ENCODE results near the gene TRPV4.

Gene TRPV4

GRCh38 chr12:109775172-109775881 lies 57.9 kb downstream of the TRPV4 start:
- DNase-seq, result no peak

- peak; percentile 37 for DNase-seq
These were observed 59.7 kb downstream of the TRPV4 start for GRCh38 chr12:109773384-109774011.

DNA sequence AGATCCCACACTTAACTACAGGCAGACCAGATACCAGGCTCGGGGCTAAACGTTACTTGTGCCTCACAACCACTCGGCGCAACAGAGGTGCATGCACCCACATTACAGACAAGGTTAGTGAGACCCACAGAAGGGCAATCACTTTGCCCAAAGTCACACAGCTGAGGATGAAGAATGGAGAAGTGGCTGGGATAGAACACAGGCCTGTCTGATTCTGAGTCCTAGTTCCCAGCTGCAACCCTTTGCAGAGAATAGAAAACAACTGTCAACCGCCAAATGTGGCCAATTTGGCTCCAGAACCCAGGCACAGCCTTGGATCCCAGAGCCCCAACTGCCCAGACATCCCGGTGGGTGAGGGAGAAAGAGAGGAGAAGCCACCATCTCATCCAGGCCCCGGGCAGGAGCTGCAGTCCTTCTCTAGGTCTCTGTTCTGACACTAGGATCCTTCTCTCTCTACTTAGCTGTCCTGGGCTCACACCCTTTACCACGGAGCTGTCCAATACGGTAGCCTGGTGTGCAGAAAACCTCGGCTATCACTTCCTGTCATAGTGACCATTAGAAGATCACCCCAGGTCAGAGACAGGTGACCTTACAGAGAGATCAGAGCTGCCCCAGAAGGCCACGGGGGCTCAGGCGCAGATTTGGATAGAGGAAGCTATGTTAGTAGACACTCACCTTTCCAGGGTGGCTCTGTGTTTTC lies 60.4 kb downstream of the TRPV4 start:
- no peak for DNase-seq

- no peak for DNase-seq
These were observed 61.2 kb downstream of the TRPV4 start for GRCh38 chr12:109771746-109772621.

DNA sequence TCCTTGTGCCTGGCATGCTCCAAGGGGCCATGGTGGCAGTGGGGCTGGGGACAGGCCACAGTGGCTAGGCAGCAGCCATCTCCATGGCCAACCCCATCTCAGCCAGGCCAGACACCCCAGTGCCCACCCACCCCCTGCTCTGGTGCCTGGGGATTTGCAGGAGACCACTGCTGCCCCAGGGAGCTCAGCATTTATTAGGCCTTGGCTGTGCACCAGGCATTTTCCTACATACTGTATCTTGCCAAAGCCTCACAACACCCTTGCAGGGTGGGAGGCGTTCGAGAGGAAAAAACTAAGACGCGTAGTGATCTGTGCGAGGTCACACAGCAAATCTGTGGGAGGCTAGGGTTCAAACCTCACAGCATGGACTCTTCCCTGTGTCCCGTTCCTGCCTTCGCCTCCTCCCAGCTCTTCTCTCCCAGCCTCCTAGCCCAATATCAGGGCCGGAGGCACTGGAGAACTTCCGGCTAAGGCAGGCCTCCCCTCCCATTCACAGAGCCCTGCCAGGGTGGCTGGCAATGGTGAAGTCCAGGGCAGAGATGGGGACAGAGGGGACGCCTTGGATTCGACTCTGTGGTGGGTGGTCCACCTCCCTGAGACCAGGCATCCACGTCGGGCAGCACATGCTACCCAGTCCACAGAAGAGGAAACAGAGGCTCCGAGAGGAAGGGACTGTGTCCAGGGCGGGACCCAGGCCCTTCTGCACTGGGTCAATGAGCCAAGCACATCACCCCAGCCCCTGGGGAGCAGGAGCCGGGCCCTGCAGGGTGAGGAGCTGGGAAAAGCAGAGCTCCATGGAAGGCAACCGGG lies 62.1 kb downstream of the TRPV4 start:
- DNase-seq, result no peak

- no peak for DNase-seq
These were observed 62.9 kb downstream of the TRPV4 start for GRCh38 chr12:109770104-109770860.

DNA sequence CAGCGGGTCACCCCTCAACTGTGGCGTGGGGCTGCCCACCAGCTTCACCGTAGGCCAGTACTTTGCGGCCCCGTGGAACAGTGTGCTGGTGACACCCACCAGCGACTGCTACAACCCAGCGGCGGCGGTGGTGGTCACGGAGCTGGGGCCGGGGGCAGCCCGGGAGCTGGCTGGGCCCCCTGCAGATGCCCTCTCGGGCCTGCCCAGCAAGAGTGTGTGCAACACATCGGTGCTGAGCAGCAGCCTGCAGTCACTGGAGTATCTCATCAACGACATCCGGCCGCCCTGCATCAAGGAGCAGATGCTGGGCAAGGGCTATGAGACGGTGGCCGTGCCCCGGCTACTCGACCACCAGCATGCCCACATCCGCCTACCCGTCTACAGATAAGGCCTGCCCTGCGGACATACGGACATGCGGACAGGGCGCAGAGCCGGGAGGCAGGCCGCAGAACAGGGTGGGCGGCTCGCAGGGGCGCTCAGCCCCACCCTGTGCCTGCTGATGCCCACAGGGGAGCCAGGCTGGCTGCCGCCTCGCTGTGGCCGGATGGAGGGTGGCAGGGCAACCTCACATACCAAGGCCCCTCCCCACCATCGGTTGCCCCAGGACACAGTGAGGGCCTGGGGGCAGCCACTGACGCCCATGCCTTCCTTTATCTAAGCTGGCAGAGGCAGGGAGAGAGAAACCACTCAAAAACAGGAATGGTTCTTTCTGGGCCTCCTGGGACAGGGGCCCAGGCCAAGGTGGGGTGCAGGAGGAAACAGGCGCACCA lies 64.1 kb downstream of the TRPV4 start:
- no peak for DNase-seq

DNA sequence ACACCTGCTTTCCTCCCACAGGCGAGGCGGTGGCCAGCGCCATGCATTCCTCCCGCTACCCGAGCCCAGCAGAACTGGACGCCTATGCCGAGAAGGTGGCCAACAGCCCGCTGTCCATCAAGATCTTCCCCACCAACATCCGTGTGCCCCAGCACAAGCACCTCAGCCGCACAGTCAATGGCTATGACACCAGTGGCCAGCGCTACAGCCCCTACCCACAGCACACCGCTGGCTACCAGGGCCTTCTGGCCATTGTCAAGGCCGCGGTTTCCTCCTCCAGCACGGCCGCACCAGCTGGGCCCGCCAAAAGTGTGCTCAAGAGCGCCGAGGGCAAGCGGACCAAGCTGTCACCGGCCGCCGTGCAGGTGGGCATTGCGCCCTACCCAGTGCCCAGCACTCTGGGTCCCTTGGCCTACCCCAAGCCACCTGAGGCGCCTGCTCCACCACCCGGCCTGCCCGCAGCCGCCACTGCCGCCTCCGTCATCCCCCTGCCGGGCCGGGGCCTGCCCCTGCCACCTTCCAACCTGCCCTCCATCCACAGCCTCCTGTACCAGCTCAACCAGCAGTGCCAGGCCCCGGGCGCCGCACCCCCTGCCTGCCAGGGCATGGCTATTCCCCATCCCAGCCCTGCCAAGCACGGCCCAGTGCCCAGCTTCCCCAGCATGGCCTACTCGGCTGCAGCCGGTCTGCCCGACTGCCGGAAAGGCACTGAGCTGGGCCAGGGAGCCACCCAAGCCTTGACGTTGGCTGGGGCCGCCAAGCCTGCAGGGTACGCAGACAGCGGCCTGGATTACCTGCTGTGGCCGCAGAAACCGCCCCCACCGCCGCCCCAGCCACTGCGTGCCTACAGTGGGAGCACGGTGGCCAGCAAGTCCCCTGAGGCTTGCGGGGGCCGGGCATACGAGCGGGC lies 65.0 kb downstream of the TRPV4 start:
- no peak for DNase-seq

GRCh38 chr12:109767456-109767855 lies 65.7 kb downstream of the TRPV4 start:
- DNase-seq, result no peak

GRCh38 chr12:109766251-109766778 lies 66.9 kb downstream of the TRPV4 start:
- DNase-seq, result no peak

GRCh38 chr12:109765446-109765810 lies 67.8 kb downstream of the TRPV4 start:
- no peak for DNase-seq

DNA sequence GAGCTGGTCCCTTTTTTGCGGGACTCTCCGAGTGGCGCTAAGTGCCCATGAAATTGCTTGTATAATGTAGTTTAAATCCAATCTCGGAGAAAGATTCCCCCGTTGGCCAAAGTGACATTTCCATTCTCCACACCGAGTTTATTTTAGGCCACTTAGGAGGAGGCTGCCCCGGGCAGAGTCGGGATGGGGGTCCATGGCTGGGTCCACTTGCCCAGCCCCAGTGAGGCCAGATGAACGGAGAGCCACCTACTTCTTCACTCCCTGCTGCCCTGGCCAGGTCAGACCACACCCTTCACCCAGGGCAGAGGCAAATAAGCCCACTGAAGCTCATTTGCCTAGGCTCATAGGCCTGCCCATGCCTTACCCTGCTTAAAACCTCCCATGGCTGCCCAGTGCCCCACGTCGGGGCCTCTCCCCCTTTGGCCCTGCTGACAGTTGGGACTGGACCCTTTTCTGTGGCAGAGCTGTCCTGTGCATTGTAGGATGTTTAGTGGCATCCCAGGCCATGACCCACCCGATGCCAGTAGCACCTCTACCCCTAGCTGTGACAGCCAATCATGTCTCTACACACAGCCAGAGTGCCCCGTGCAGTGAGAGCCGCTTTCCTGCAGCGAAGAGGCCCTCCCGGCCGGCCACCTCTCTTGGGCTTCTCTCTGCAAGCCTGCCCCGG lies 68.3 kb downstream of the TRPV4 start:
- DNase-seq, result no peak

GRCh38 chr12:109764123-109764522 lies 69.1 kb downstream of the TRPV4 start:
- no peak for DNase-seq

DNA sequence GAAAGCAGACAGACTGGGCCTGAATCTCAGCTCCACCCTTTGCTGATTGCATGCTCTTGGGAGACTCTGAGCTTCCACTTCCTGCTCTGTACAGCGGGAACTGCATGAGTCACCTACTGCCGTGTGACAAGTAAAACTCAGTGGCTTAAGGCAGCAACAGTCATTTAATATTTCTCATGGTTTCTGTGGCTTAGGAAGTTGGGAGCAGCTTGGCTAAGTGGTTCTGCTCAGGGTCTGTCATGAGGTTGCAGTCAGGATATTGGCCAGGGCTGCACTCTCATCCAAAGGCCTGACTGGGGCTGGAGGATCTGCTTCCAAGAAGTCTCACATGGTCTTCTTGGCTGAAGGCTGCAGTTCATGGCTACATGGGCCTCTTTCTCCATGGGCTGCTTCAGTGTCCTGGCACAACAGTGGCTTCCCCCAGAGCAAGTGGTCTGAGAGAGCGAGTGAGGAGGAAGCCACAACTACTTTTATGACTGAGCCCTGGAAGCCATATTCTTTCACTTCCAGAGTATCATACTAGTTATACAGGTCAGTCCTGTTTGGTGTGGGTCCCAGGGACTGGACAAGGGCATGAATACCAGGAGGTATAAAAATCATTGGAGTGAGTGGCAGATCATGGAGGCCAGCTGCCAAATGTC lies 69.9 kb downstream of the TRPV4 start:
- no peak for DNase-seq

DNA sequence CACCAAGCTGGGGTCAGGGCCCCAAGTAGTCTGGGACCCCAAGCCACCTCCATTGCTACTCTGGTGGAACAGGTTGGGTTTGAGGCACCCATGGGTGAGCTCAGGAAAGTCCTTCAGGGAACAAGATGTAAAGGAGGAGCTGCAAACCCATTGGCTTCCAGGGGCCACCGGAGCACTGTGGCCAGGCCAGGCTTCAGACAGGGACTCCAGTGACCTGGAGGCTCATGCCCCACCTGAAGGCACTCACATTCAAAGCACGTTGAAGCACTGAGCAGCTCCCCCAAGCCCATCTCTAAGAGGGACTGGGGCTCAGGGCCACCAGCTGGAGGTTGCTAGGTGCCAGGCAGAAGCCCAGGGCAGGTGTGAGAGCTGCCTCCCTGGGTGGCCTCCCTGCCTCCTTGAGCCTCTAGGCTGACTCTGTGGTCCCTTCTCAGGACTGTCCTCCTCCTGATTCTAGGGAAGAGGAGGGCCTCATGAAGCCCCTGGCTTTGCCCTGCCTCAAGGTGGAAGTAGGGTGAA lies 70.5 kb downstream of the TRPV4 start:
- no peak for DNase-seq

DNA sequence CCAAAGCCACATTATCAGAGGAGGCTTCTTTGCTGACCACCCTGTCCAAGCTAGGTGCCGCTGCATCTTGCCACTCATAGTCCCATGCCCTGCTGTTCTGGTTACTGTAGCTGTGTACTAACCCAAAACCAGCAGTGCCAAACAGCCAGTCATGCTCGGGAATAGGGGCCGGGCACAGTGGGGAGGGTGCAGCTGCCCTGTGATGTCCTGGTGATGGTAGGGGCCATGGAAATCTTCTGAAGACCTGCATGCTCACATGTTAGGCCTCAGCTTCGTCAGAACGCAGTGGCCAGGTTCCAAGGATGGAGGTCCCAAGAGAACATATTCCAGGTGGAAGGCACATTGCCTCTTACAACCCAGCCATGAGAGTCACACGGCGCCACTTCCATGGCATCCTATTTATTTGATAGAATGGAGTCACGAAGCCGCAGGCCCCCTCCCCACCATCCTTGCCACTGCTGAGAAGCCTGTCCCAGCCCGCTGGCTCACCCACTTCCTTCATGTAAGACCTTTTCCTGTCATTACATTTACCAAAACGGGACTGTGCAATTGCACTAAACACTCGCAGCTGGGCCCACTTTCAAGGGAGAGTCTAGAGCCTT lies 71.0 kb downstream of the TRPV4 start:
- DNase-seq, result no peak
